ENCODE measurements around the gene SNAP23. TPM values are rescaled to one million over a fixed set of nuclear protein-coding genes. Genes with fewer than 3 reads are reported as not detected.

The SNAP23 gene
- polyA plus RNA-seq, 1 donor from 2014 or later, result 40.7 TPM

DNA sequence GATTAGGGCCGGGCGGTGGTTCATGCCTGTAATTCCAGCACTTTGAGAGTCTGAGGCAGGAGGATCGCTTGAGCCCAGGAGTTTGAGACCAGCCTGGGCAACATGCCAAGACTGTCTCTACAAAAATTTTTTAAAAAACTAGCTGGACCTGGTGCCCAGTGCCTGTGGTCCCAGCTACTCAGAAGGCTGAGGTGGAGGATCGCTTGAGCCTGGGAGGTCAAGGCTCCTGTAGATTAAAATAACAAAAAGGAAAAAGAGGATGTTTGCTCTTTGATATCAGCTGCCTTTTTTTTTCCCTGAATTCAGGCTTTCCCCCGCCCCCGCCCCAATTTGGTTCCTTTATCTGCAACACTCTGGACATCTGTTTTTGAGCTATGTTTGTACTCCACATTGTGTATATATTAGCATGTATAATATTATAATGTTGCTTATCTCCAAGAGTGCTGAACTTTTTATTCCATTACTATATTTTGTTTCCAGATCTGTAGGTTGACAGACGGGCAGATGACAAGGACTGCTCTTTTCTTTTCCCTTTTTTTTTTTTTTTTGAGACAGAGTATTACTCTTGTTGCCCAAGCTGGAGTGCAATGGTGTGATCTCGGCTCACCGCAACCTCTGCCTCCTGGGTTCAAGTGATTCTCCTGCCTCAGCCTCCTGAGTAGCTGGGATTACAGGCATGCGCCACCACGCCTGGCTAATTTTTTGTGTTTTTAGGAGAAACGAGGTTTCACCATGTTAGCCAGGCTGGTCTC lies 4.6 kb downstream of the SNAP23 start:
- no peak overlapping the region for H2AFZ ChIP-seq (ENCODE audit: low read depth, low read length)
- no peaks in the 10 kb centered on the region for H3K9me3 ChIP-seq (ENCODE audit: low read length)
- TF ChIP-seq, protein P1, sequence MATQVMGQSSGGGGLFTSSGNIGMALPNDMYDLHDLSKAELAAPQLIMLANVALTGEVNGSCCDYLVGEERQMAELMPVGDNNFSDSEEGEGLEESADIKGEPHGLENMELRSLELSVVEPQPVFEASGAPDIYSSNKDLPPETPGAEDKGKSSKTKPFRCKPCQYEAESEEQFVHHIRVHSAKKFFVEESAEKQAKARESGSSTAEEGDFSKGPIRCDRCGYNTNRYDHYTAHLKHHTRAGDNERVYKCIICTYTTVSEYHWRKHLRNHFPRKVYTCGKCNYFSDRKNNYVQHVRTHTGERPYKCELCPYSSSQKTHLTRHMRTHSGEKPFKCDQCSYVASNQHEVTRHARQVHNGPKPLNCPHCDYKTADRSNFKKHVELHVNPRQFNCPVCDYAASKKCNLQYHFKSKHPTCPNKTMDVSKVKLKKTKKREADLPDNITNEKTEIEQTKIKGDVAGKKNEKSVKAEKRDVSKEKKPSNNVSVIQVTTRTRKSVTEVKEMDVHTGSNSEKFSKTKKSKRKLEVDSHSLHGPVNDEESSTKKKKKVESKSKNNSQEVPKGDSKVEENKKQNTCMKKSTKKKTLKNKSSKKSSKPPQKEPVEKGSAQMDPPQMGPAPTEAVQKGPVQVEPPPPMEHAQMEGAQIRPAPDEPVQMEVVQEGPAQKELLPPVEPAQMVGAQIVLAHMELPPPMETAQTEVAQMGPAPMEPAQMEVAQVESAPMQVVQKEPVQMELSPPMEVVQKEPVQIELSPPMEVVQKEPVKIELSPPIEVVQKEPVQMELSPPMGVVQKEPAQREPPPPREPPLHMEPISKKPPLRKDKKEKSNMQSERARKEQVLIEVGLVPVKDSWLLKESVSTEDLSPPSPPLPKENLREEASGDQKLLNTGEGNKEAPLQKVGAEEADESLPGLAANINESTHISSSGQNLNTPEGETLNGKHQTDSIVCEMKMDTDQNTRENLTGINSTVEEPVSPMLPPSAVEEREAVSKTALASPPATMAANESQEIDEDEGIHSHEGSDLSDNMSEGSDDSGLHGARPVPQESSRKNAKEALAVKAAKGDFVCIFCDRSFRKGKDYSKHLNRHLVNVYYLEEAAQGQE (IDR thresholded peaks at IDR 0.05; ENCODE audit: borderline replicate concordance), result no peak
- TF ChIP-seq EP300 (conservative IDR thresholded peaks at IDR 0.05; ENCODE audit: poor library complexity, severe bottlenecking) (no peak), MXI1 (conservative IDR thresholded peaks at IDR 0.05; ENCODE audit: poor library complexity, severe bottlenecking) (no peak)
- H3K27me3 ChIP-seq (ENCODE audit: insufficient read depth, low read depth, low read length), result no peaks in the 10 kb centered on the region
- H3K4me2 ChIP-seq (ENCODE audit: low read length), result no peak overlapping the region
- H3F3A ChIP-seq (ENCODE audit: insufficient read depth, low read length, poor library complexity, severe bottlenecking), result no peaks in the 10 kb centered on the region
- H3K79me2 ChIP-seq (replicated peaks; ENCODE audit: insufficient read depth, low read length), result peaks cover 6% of the 10 kb centered on the region
- no peak overlapping the region for H3K27ac ChIP-seq (ENCODE audit: low read length)
- H3K4me3 ChIP-seq (ENCODE audit: low read length), result no peak overlapping the region
- H3K36me3 ChIP-seq (ENCODE audit: insufficient read depth, low read length), result no peaks in the 10 kb centered on the region
- H3K9ac ChIP-seq (ENCODE audit: low read length), result no peak overlapping the region
- H3K9me2 ChIP-seq (ENCODE audit: insufficient read depth, low read length), result no peaks in the 10 kb centered on the region
- H4K20me1 ChIP-seq (ENCODE audit: insufficient read depth), result no peaks in the 10 kb centered on the region

DNA sequence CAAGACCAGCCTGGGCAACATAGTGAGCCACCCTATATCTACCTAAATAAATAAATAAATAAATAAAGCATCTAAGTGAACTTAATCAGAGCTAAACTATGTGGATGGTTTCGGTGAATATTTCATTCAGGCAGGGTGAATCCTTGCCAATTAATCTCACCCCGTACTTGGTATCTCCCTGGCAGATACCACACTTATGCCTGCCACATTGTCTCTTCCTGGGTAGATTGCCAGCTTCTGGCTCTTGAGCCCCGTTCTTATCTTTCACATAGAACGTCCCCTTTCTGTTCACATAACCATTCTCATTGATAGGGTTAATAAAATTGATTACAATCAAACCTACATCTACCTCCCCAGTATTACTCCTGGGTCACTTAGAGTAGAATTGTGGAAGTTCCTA lies 7.0 kb downstream of the SNAP23 start:
- Histone ChIP-seq H3F3A (ENCODE audit: insufficient read depth, low read length, poor library complexity, severe bottlenecking) (no peaks in the 10 kb centered on the region), H2AFZ (ENCODE audit: low read depth, low read length) (no peak overlapping the region), H4K20me1 (ENCODE audit: insufficient read depth) (no peaks in the 10 kb centered on the region), H3K27me3 (ENCODE audit: insufficient read depth, low read depth, low read length) (no peaks in the 10 kb centered on the region), H3K9me3 (ENCODE audit: low read length) (no peaks in the 10 kb centered on the region), H3K36me3 (ENCODE audit: insufficient read depth, low read length) (no peaks in the 10 kb centered on the region), H3K4me2 (ENCODE audit: low read length) (no peak overlapping the region), H3K9me2 (ENCODE audit: insufficient read depth, low read length) (no peaks in the 10 kb centered on the region), H3K27ac (ENCODE audit: low read length) (no peak overlapping the region), H3K79me2 (replicated peaks; ENCODE audit: insufficient read depth, low read length) (no peaks in the 10 kb centered on the region), H3K9ac (ENCODE audit: low read length) (no peak overlapping the region), H3K4me3 (ENCODE audit: low read length) (no peak overlapping the region)
- TF ChIP-seq POLR2AphosphoS5 (IDR thresholded peaks at IDR 0.05), result no peak
- TF ChIP-seq, protein P1 (IDR thresholded peaks at IDR 0.05; ENCODE audit: borderline replicate concordance), result no peak
- TF ChIP-seq EP300 (conservative IDR thresholded peaks at IDR 0.05; ENCODE audit: poor library complexity, severe bottlenecking), result no peak
- no peak for TF ChIP-seq RAD21 (conservative IDR thresholded peaks at IDR 0.05)
- no peak for TF ChIP-seq SMC3 (conservative IDR thresholded peaks at IDR 0.05; ENCODE audit: poor library complexity)
- TF ChIP-seq MXI1 (conservative IDR thresholded peaks at IDR 0.05; ENCODE audit: poor library complexity, severe bottlenecking), result no peak
- no peak for TF ChIP-seq TAF1 (IDR thresholded peaks at IDR 0.05; ENCODE audit: low read depth)
- no peak for TF ChIP-seq EZH2 (IDR thresholded peaks at IDR 0.05; ENCODE audit: borderline replicate concordance, insufficient read depth, low read length, poor library complexity, severe bottlenecking)
- no peak for TF ChIP-seq CTCF (IDR thresholded peaks at IDR 0.05; ENCODE audit: poor library complexity, severe bottlenecking)
